GM12875 (cell line): ENCODE results near the gene MLYCD.

Source experiments
- H3K4me3 ChIP-seq: one replicate; pipeline ENCODE4 v1.5.1; 2011; ENCODE audit warnings: low read depth, low read length, control low read depth
- TF ChIP-seq, protein P1 (sequence below): IDR thresholded peaks from 2 replicates; pipeline ENCODE4 v1.5.1; 2011; ENCODE audit warnings: low read depth, mild to moderate bottlenecking, control low read depth, inconsistent platforms, low read length, moderate library complexity, borderline replicate concordance; ENCODE audit not compliant: insufficient read depth

The MLYCD gene

DNA sequence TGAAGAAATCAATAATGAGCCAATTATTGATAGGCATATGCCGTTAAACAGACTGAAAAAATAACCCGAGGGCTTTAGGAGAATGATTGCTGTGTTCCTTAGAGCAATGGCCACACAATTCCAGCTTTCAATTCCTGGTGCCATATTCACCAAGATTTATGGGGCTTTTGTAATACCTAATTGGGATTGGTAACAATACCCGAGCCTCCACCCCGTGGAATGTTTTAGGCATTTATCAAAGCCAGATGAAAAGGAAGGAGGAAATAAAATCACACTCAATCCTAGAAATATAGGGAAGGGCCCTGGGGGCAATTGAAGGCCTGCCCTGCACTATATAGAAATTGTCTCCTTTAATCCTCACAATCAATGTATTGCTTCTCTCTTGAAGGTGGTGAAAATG, 42.1 kb upstream of the MLYCD start:
- TF ChIP-seq, protein P1, sequence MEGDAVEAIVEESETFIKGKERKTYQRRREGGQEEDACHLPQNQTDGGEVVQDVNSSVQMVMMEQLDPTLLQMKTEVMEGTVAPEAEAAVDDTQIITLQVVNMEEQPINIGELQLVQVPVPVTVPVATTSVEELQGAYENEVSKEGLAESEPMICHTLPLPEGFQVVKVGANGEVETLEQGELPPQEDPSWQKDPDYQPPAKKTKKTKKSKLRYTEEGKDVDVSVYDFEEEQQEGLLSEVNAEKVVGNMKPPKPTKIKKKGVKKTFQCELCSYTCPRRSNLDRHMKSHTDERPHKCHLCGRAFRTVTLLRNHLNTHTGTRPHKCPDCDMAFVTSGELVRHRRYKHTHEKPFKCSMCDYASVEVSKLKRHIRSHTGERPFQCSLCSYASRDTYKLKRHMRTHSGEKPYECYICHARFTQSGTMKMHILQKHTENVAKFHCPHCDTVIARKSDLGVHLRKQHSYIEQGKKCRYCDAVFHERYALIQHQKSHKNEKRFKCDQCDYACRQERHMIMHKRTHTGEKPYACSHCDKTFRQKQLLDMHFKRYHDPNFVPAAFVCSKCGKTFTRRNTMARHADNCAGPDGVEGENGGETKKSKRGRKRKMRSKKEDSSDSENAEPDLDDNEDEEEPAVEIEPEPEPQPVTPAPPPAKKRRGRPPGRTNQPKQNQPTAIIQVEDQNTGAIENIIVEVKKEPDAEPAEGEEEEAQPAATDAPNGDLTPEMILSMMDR = no peak
- no peak overlapping the region for H3K4me3 ChIP-seq

DNA sequence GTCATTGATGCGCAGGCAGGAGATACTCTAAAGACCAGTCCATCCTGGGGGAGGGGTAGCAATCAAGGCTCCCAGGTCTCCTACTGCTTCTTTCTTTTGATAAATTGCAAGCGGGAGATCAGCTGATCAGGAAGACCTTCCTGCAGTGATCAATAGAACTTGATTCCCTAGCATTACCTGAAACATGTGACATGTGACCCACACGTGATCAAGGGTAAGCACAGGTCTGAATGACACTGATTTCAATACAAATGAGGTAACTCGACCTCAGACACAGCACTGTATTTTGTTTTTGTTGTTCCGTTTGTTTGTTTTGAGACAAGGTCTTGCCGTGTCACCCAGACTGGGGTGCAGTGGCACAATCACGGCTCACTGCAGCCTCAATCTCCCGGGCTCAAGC, 39.6 kb upstream of the MLYCD start:
- H3K4me3 ChIP-seq = no peak overlapping the region
- TF ChIP-seq, protein P1 = no peak

DNA sequence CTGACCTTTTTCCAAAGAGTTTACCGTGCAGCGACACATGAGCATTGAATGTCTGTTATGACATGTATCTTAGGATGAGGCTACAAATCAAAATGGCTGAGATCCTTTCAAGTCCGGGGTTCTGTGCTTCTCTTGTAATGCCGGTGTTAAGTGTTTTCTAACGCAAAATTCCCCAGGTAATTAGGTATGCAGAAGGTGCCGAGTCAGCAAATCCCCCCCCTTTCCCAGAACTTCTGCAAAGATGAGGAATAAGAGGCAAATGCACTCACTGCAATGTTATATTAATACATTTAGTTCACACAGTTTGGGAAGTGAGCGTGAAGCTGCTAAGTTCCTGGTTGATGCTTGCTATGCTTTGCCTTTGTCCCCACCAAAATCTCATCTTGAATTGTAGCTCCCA, 36.3 kb upstream of the MLYCD start:
- TF ChIP-seq, protein P1 = no peak
- H3K4me3 ChIP-seq = no peak overlapping the region

DNA sequence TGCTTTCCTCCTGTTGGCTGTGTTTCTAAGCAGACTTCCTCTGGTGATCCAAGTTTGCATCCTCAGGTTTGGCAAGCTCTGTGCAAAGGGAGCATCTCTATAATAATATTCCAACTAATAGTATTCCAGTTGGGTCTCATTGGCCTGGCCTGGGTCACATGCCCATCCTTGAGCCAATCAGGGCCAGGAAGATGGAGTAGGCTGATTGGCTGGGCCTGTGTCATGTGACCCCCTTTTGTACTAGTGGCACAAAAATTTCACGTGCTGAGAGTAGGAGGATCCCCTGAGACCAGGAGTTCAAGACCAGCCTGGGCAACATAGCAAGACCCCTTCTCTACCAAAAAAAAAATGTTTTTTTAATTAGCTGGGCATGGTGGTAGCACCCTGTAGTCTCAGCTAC, 35.2 kb upstream of the MLYCD start:
- H3K4me3 ChIP-seq = no peak overlapping the region
- TF ChIP-seq, protein P1 = no peak

DNA sequence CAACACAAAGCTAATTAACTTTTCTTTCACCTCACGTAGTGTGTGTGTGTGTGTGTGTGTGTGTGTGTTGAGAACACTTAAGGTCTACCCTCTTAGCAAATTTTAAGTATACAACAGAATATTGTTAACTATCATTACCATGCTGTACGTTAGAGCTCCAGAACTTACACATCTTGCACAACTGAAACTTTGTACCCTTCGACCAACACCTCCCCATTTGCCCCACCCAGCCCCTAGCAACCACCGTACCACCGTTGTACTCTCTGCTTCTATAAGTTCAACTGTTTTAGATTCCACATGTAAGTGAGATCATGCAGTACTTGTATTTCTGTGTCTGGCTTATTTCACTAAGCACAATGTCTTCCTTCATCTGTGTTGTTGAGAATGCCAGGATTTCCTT, 28.1 kb upstream of the MLYCD start:
- H3K4me3 ChIP-seq = no peak overlapping the region
- TF ChIP-seq, protein P1 = no peak

DNA sequence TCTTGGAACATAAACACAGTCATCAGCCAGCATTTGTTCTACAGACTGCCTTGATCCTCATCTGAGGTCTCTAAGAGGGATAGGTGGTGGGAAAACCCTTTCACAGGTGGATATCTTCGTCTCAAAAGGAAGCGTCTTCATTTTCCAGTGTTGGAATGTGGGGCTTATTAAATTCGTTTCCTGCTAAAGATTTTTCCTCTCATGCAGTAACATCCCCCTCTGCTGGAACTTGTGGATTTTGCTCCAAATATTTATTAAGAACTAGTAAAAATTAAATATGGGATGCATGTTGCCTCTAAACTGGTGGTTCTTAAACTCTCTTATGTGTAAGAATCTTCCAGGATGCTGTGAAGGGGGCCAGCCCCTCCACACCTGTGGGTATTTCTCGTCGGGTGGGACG, 20.1 kb upstream of the MLYCD start:
- TF ChIP-seq, protein P1 = no peak

DNA sequence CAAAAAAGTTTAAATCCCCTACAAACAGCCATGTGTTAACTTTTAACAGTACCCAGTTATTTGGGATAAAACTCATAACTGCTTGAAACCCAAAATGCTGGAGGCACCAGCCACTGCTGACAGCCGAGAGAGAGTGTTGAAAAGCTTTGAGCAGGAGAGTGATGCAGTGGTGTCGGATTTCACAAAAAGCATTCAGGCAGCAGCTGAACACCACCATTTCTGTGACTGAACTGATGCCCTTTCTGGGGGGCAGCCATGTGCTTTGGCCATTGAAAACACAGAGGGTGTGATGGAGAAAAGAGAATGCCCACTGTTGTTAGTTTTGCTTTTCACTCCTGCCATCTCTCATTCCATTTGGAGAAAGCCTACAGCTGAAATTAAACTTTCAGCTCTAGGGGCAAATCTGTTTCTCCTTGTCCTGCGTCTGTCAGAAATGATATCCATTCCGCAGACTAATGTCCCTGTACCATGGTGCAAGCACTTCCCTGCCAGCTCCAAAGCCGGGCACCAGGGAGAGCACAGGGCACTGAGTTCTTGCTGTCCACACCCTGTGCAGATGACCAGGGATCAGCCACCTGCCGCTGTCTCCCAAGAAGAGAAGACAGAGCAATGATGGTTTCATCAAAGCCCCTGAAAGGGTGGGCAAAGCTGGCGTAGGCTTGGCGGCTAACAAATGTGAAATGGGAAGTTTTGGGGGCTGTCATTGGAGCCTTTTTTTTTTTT, 16.6 kb upstream of the MLYCD start:
- TF ChIP-seq, protein P1 = no peak
- H3K4me3 ChIP-seq = no peak overlapping the region

More for the DNA sequence above, 20.1 kb upstream of the MLYCD start:
- no peak overlapping the region for H3K4me3 ChIP-seq
